HG03439 (cell line): ENCODE results near the gene MN1.

Source experiments
- ATAC-seq: cut with Tn5 transposase; IDR thresholded peaks from one replicate; pipeline ENCODE4 v1.9.1; 2021; ENCODE audit warnings: mild to moderate bottlenecking, moderate library complexity; ENCODE audit not compliant: unreplicated experiment

MN1 gene

GRCh38 chr22:27765706-27766291 lies 35.8 kb downstream of the MN1 start:
- no peak for ATAC-seq

GRCh38 chr22:27764722-27765236 lies 36.8 kb downstream of the MN1 start:
- ATAC-seq, result no peak

- no peak for ATAC-seq
Observed at GRCh38 chr22:27761665-27762064, 39.9 kb downstream of the MN1 start.

DNA sequence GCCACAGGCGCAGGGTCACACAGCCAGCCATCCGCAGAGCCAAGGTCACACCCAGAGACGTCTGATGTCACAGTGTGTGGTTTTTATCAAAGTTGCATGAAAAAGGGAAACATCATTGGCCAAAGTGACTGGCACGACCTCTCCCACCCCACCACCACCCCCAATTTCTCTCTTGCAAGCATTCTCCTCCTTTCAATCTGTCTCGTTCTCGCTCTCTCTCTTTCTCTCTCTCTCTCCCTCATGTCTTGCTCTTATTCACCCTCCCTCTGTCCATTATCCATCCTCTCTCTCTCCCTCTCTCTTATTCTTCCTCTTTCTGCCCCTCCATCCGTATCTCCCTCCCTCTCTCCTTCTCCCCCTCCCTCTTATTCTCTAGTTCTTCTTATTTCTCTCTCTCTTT lies 40.6 kb downstream of the MN1 start:
- ATAC-seq, result no peak

GRCh38 chr22:27760474-27760873 lies 41.1 kb downstream of the MN1 start:
- no peak for ATAC-seq

GRCh38 chr22:27757928-27758525 lies 43.5 kb downstream of the MN1 start:
- no peak for ATAC-seq

DNA sequence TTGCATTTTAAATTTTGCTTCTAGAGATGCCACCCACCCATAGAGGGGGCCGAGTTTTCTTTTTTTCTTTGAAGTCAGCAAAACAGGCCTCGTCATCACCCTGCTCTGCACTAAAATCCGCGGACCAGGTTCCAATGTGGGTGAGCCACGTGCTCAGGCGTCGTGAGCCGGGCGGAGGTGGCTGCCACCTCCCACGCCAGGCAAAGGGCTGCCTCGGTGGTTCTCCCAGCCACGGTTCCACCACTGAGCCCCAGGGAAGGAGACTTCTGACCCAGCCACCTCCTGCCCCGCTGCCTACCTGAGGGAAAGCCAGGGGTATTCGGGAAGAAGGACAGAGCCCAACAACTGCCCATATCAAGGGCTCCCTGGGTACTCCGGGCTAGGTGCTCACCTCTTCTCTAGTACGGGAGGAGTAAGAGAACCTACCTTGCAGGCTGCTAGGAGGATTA lies 45.3 kb downstream of the MN1 start:
- ATAC-seq, result no peak

DNA sequence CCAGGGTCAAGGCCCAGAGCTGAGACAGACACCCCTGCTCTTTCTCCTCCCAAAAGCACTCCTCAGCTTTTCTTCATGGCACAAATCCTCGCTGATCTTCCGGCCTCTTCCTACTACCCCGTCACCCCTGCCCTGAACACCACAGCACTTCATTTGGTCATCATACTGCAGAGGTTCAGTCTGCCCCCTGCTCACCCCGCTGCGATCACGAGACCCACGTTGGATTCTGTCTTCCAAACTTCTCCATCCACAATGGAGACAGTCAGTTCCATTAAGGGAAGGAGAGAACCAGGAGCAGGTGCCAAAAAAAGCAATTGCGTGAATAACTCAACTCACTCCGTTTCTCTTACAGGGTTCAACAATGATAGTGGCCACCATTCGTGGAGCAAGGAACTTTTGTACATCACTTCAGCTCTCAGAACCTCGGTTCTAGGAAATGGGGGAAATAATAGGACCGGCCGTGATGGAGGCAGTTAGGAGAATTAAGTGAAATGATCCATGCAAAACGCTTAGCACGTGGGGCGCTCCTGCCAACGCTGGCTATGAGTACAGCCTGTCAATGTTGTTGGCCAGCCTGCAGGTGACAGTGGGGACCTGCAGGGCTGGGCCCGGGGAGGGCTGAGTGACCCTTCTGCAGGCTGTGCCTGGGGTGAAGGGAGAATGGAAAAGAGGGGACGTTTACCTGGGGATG lies 45.9 kb downstream of the MN1 start:
- no peak for ATAC-seq

DNA sequence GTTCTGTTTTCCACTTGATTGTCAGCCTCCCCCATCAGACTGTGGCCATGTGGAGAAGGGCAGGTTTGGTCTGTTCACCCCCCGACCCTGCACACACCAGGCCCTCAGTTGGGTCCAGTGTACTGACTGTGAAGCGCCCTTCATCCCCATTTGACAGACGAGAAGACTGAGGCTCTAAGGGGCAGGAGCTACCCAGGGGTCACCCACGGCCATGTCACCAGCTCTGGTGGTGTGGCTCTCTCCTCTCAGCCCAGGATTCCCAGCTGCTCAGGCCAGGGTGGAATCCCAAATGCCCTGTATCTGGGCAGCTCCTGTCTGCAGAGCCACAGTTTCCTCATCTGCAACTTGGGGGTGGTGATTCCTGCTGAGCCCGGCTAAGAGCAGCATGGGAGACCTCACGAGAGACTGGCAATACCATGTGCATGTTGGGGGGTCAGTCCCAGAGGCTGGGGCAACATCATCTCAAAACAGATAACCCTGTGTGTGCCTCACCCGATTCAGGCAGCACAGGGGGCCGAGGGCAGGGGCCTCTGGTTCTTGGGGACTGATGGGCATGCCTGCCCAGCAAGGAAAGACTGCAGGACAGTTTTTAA lies 46.6 kb downstream of the MN1 start:
- no peak for ATAC-seq

GRCh38 chr22:27754247-27754887 lies 47.2 kb downstream of the MN1 start:
- no peak for ATAC-seq

DNA sequence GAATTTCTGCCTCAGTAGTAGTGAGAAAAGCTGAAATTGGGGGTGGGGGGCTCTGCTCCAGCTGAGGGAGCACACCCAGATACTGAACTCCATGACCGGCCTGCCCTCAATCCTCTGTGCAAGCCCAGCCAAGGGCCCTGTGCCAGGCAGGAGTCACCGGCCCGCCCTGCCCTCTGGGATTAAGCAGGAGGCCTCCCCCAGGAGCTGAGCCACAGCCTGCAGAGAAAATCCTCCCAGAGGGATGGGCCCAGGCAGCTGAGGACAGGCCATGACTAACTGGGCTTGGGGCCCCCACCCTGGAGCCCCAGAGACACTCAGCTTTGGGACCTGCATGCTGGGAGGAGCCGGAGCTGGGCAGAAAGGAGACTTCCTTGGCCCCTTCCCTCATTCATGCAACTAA lies 48.8 kb downstream of the MN1 start:
- ATAC-seq, result no peak

DNA sequence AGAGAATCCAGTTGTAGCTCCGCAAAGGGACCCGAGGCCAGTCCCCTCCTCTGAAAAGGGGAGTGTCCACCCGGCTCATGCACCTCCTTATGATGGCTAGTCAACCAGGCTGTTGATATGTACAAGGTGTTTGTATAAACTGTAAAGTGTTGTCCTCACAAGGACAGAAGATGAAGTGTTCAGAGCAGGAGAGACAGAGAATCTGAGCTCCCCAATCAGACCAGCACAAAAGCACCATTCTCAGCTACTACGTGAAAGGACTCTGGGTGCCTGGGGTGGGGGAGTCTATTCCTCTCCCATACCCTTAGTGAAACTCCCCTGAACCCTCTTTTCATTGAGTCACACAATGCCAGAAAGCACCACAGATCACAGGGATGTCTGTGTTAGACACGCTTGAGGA lies 49.4 kb downstream of the MN1 start:
- no peak for ATAC-seq

DNA sequence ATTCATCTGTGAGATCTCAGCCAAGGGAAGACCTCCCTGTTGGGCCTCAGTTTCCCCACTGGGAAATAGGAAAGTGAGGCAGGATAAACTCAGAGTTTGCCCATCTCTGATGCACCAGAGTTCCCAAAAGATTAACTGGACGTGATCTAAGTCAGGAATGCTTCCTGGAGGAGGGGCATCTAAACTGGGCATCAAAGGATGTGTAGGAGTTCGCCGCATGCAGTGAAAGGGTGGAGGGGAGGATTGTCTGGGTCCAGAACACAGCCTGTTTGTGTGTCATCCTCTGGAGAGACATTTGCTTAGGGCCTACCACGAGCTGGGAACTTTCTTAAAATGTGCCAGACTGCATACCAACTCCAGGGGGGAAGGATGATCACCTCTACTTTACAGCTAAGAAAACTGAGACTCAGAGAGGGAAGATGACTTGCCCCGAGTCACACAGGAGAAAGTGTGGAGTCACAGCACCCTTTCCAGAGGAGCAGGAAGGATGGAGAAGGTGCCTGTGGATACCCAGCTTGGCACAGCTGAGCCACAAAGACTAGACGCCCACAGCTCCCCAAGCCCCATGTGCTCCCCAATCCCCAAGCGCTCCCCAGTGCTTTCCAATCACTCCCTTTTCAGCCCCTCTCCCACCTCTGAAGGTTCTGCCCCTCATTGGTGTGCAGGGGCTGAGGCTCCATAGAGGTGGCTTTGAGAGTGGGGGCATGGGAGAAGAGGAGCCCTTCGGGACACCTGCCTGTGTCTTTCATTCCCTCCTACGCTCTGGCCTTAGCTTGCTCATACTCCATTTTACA lies 50.1 kb downstream of the MN1 start:
- no peak for ATAC-seq

DNA sequence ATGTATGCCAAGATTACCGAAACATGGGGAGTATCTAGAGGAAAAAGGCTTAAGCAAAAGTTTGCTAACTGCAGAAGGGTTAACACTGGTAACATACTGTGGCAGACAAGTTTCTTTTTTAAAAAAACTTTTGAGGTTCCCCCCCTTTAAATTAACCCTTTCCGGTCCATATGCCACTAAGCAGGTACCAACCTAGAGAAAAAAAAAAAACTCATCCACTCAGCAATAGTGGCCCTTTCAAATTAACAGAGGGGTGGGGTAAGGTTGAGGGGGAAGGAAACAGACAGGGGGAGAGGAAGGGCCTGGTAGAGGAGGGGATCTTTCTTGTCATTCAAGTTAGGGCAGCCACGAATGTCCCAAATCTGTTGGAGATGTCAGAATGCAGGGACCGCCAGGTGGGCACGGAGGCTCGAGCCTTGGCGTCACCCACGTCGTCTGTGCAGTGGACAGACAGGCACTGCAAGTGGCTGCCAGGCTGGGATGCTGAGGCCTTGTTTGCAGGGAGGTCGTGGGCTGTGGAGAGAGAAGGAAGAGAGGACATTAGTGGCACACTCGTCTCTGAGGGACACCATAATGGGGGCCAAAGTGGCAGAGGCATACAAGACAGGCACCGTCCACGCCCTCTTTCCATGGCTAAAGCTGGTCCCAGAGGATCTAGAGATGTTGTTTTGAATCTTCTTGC lies 50.8 kb downstream of the MN1 start:
- ATAC-seq, result no peak

GRCh38 chr22:27749597-27750225 lies 51.8 kb downstream of the MN1 start:
- ATAC-seq, result no peak

DNA sequence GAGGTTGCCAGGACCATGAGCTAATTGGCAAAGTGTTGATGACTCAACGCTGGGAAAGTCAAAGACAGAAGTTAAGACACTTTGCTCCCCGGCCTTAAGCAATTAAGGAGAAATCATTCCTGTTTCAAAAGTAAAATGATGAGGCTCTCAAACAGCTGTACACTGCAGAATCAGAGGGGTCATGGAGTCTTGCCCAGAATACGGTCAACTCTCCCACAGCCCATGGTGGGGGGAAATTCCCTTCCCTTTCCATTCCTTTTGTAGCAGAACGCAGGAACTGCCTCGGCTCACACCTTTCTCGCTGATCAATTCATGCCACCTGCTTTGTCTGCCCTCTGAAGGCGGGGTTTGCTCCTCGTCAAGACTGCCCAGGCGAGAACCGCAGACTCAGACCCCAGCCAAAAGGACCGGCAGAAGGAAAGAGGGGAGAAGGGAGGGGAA lies 52.8 kb downstream of the MN1 start:
- ATAC-seq, result no peak

GRCh38 chr22:27748349-27748748 lies 53.2 kb downstream of the MN1 start:
- no peak for ATAC-seq

- no peak for ATAC-seq
Observed at GRCh38 chr22:27747396-27748221, 53.9 kb downstream of the MN1 start.

- ATAC-seq, result no peak
Observed at GRCh38 chr22:27746918-27747317, 54.6 kb downstream of the MN1 start.
